Measurements from ENCODE around the gene FAM135A.

DNA sequence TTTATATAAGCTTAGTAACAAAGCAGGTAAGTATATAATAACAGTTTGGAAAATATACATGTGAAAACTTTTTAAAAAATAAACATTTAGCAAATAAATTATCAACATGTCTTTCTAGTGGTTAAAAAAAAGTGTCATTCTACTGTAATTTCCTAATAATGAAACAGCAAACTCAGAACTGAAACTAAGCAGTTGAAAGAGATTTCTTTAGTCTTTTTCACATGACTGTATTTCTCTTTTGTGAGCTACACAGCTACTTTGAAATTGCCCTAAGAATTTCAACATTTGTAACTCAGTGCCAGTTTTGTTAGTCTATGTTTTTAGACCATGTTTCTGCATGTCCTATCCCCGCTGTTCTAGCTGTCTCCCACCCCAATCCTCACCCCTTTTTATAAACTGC, 125.1 kb downstream of the FAM135A start:
- TF ChIP-seq POLR2AphosphoS5 (IDR thresholded peaks at IDR 0.05; ENCODE audit: low read depth, low read length) (no peak), TAF1 (IDR thresholded peaks at IDR 0.05; ENCODE audit: borderline replicate concordance, insufficient read depth, low read length) (no peak), SIN3A (IDR thresholded peaks at IDR 0.05; ENCODE audit: borderline replicate concordance, insufficient read depth, low read length) (no peak)
